ENCODE results near the gene CLPTM1L.

The CLPTM1L gene, protein sequence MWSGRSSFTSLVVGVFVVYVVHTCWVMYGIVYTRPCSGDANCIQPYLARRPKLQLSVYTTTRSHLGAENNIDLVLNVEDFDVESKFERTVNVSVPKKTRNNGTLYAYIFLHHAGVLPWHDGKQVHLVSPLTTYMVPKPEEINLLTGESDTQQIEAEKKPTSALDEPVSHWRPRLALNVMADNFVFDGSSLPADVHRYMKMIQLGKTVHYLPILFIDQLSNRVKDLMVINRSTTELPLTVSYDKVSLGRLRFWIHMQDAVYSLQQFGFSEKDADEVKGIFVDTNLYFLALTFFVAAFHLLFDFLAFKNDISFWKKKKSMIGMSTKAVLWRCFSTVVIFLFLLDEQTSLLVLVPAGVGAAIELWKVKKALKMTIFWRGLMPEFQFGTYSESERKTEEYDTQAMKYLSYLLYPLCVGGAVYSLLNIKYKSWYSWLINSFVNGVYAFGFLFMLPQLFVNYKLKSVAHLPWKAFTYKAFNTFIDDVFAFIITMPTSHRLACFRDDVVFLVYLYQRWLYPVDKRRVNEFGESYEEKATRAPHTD

DNA sequence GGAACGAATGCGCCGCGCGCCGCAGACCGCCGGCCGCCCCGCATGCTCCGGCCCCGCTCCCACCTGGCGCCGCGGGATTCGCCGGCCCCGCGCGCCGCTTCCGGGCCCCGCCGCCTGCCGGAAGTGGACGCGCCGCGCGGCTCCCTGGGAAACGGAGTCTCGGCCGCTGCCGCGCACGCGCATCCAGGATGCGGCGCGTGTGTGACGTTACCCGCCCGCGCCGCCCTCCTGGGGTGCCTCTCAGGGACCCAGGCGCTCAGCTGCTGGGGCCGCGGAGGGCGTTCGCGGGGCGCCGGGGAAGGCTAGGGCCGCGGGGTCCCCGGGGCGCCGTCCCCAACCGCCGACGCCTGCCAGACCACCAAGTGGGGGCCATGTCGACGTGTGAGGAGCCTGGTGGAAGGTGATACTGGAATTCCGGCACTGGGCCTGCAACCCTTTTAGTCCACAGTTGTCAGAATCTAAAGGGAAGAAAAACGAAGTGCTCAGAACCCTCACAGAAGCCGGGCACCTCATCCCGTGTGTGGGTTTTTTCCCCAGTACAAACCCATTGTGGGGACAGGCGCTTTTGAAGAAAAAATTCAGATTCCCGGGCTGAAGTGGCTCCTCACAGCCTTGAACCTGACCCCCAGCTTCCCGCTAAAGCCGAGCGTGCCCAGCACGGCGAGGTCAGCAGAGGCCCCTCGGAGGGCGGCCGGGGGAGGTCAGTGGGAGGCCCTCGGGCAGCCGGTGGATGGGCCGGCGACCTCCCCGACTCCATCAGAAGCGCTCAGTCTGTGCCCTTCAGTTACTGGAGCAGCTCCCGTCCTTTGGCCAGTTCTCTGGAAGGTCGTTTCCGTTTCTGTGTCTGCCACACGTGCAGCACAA, at the start of gene CLPTM1L:
TSS of gene CLPTM1L (minus strand) at position 125 of the 864 bp plus-strand sequence. CDS start 258 bp downstream, outside the sequence.
- peak; percentile 97 for DNase-seq (ENCODE audit: low read depth, low spot score)

DNA sequence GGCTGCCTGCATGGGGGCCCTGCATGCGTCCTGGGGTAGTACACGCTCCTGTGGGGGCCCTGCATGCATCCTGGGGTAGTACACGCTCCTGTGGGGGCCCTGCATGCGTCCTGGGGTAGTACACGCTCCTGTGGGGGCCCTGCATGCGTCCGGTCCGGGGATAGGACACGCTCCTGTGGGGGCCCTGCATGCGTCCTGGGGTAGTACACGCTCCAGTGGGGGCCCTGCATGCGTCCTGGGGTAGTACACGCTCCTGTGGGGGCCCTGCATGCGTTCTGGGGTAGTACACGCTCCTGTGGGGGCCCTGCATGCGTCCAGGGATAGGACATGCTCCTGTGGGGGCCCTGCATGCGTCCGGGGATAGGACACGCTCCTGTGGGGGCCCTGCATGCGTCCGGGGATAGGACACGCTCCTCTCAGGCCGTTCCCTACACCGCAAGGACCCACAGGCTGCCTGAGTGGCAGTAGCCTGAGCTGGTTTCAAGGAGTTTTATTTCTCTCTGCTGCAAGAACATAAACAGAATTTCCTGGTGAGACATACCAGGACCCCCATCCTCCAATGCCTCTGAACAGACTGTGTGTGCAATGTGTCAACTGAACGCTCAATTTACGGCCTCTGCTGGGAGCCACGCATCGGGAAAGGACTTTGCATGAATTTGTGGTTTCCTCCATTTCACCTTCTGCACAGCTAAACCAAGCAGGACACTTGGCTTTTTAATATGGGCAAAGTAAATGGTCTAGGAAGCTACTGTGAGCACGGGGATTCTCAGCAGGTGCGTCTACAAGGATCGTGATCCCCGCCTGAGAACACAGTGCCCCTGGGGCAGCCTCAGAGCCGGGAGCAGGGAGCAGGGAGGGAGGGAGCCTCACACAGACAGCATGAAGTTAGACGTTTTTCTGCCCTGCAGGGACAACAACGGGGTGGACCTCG, 48.9 kb upstream of the CLPTM1L start:
- DNase-seq (ENCODE audit: low read depth, low spot score), result no peak

DNA sequence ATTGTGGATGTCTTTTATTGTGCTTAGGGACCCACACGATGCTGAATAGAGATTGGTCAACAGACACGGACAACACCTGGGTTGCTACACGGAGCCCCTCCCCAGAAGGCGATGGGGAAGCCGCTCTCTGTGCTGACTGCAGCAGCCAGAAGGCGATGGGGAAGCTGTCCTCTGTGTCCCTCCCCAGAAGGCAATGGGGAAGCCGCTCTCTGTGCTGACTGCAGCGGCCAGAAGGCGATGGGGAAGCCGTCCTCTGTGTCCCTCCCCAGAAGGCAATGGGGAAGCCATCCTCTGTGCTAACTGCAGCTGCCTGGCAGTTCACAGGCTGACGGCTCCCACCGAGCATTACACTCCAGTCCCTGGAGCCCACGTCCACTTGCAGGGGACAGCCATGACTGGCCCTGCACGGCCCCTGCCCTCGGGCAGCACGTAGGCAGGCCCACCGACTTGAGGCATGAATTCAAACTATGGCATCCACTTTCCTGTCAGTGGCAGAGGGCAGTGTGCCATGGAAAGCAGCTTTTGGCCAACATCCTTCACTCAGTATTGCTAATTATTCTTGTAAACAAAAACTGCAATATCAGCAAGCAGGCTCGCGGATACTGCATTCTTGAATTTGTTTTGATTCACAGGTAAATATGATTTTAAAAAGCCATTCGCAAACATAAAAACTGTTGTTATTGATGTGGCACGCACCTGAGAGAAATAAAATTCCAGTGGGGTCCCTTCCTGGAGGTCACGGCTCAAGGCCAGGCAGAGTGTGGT, 48.1 kb upstream of the CLPTM1L start:
- DNase-seq (ENCODE audit: low read depth, low spot score), result no peak

DNA sequence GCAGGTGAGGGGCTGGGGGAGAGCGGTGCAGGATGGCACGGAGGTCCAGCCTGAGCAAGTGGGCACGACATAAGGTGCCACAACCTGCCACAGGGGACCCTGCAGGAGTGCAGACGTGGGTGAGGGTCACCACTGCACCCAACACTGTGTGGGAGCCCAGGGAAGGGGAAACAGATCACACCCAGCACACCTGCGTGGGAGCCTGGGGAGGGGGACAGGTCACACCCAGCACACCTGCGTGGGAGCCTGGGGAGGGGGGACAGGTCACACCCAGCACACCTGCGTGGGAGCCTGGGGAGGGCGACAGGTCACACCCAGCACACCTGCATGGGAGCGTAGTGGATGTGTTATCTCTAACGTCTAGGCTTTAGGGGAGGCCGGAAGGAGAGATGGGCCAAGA, 47.4 kb upstream of the CLPTM1L start:
- no peak for DNase-seq (ENCODE audit: low read depth, low spot score)

DNA sequence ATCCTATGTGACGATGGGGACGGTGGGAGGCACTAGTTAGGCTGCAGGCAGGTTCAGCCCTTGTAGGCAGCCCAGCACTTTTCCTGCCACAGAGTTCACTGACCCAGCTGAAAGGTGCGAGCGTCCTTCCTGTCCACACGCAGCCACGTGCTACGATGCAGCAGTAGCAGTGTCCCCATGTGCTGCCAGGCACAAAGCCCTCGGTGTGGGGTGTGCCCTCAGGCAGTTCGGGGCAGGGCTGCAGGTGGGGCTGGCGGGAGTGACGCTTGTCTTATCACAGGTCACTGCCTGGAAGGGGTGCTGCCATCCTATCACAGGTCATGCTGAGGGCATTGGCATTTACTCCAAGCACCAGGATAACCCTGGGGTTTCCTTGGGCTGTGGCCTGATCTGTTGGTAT, 46.8 kb upstream of the CLPTM1L start:
- no peak for DNase-seq (ENCODE audit: low read depth, low spot score)

DNA sequence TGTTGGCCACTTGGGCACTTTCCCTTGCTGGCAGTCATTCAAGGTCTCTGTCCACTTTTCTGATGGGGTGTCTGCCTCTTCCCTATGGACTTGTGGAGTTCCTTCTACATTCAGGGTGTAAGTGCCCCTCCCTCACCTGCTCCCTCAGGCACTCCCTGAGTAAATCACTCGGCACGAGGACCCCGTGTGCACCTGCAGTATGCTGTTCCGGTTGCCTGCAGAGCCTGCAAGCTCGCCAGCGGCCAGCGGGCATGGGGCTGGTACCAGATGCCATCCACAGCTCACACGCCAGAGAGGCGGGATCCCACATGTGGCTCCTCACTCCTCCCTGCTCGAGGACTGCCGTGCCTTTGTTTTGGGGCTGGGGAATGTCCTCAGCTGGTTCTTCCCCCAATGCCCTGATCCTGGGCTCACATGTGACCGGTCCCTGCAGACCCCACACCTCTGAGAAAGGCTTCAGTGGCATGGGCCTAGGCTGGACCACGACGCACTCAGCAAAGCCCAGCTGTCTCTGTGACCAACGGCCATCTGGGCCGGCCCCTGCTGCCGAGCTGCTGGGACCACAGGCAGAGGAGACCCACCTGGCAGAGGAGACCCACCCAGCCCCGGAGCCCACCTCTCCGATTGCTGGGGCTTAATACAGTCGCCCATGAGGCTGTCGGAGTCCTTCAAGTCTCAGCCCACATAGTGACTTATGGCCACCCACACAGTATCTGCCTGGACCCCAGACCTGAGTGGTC, 46.1 kb upstream of the CLPTM1L start:
- no peak for DNase-seq (ENCODE audit: low read depth, low spot score)

DNA sequence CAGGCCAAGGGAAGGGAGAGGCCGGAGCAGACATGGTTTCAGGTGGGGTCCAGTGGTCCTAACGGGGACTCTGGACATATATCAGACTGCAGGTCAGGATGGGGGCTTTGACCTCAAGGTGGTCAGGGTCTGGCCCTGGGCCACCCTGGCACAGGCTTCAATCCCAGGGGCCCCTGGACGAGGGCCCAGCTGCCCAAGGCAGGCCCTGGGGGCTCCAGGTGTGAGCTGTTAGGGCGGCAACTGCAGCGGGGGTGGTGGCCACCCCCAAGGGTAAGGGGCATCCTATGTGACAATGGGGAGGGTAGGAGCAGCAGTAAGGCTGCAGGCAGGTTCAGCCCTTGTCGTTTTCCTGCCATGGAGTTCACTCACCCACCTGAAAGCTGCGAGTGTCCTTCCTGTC, 45.4 kb upstream of the CLPTM1L start:
- DNase-seq (ENCODE audit: low read depth, low spot score), result no peak

DNA sequence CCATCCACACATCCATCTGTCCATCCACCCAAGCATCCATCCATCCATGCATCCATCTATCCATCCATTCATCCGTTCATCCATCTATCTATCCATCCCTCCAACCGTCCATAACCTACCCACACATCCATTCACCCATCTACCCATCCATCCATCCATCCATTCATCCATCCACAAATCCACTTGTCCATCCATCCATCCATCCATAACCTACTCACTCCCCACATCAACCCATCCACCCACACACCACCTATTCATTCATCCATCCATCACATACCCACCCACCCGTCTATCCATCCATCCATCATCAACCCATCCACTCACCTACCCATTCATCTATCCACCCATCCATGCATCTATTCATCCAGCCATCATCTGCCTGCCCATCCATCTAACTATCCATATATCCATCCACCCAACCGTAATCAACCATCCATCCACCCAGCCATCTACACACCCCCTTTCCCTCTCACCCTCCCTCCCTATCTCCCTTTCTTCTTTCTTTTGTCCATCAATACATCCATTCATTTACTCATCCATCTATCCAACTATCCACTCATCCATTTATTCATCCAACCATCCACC, 43.6 kb upstream of the CLPTM1L start:
- no peak for DNase-seq (ENCODE audit: low read depth, low spot score)

DNA sequence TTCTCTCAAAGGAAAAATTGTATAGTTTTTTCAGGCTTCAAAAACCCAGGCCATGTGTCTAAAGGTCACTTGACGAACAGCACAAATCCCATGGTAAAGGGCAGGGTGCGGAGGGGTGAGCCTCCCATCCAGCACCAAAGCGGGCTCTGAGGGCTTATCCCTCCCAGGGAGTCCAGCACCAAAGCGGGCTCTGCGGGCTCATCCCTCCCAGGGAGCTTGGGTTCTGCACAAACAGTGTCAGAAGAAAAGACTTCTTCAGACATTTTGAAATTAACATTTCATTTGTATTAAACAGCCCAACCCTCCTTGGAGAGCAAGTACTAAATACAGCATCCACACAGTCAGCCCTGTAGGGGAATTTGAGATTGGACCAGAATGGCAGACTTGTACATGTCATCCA, 43.0 kb upstream of the CLPTM1L start:
- DNase-seq (ENCODE audit: low read depth, low spot score), result no peak

DNA sequence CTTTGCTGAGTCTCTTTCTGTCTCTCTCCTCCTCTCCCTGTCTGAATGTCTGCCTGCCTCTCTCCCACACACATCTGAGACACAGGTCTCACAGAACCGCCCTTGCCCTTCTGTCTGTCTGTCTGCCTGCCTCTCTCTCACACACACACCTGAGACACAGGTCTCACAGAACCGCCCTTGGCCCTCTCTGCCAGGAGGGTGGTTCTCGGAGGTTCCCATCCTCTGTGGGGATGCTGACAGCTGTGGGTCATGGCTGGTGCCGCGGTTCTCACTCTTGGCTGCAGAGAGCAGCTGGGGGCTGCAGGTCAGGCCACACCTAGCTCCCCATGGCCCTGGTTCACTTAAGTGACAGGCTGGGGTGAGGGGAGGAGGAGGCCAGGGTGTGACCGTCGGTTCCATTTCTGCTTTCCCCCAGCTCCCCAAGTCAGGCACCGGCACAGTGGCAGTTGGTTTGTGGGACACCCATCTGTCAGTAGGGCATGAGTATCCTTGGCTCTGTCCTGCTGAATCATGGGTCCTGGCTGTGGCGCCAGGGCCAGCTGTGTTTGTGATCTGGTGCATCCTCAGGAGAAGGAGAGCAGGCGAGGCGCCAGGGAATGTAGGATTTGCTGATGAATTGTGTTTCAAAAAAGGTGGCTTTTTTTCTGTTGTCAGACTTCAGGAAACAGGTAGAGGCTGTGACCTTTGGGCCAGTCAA, 42.3 kb upstream of the CLPTM1L start:
- no peak for DNase-seq (ENCODE audit: low read depth, low spot score)

DNA sequence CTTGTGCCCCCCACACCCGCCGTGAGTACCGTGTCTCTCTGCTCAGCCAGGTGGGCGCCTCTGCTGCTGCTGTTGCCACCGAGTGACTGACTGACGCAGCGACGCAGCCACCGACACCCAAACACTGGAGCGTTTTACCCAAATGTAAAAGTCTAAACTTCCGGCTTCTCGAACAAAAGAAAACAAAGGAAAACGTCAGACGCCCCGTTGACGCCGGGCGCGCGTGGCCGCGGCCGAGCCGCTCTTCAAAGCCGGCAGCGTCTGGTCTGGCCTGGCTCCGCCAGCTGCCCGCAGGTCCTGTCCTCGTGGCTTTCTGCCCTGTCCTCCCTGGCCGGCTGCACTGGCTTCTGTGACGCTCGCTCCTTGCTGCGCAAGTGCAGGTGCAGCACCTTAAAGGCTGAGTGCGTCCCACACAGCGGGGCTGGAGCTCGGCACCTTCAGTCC, 41.4 kb upstream of the CLPTM1L start:
- peak; percentile 55 for DNase-seq (ENCODE audit: low read depth, low spot score)

DNA sequence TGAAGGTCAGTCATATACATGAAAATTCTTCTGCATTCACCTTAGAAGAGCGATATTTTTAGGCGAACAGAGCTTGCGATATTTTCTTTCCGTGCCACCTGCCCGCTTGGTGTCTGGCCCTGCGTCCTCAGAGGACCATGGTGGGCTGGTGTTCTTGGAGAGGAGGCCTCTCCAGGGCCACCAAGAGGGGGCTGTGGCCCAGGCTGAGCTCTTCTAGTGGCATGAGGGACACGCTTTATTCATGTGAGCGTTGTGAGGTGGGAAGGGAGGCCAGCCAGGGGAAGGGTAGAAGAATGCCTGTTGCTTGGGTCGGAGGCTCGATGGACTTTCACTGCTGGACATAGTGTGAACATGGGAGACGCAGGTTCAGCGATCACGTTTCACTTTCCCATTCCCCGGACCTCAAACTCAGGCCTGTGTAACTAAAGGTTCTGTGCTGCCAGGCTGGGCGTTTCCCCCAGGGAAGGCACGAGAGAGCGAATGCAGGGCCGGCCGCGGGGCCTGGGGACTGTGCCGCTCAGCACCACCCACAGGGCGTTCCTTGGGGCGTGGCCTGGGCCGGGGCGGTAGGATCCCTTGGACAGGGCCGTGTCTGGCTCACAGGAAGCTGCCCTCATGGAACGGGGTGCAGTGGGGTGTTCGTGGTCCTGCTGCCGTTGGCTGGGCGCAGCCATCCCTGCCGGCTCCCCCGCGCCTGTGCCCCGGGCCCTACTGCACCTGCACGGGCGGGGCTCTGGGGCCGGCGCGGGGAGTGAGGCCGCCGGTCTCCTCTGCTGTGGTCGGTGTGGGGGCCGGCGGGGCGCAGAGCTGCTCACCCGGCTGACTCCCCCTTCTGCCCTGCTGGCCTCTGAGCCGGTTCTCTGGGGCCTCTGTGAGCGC, 40.7 kb upstream of the CLPTM1L start:
- DNase-seq (ENCODE audit: low read depth, low spot score), result peak; percentile 64

DNA sequence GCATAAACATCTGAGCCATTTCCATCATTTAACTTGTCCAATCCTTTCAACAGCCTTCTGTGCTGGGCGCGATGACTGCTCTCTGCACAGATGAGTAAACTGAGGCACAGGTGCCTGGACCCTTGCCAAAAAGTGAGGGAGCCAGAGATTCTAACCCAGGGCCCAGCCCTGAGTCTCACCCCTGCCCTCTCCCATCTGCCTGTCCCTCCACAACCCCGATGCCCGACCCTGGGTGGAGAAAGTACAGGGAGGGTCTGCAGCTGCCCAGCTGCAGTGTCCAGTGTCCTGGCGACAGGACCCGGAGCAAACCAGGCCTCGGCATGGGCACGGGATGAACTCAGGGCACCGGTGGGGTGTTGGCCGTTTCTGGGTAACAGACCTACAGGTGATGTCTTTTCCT, 39.6 kb upstream of the CLPTM1L start:
- DNase-seq (ENCODE audit: low read depth, low spot score), result no peak

DNA sequence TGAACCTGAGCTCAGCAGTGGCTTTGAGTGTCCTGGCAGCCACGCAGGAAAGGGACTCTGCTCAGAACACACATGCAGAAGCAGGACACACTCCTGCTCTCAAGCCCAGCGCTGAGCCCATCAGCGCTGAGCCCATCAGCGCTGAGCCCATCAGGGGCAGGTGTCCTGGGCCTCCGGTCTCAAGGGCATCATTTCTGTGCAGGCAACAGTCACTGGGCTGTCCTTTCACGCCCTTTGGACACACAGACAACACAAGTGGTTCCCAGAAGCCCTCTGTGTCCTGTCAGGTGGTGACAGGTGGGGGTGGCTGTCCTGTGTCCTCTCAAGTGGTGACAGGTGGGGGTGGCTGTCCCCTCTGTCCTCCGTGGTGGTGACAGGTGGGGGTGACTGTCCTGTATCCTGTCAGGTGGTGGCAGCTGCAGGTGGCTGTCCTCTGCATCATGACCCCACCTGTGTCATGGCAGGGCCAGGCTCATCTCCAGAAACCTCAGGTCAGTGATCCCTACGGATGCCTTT, 39.0 kb upstream of the CLPTM1L start:
- no peak for DNase-seq (ENCODE audit: low read depth, low spot score)

DNA sequence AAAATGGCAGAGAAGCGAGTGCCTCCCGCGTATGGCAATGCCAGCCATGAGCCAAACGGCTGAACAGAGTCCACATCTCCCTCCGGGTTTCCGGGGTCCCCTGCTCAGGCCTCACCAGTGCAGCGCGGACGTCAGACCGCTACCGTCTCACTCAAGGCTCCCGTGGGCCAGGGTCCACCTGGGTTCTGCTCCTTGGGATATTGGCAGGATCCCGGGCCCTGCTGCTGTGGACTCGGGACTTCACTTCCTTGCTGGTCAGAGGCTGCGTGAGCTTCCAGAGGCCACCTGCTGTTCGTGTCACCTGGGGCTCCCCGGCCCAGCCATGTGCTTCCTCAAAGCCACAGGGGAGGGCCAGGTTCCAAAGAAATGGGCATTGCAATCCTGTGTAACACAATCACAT, 38.4 kb upstream of the CLPTM1L start:
- DNase-seq (ENCODE audit: low read depth, low spot score), result no peak

DNA sequence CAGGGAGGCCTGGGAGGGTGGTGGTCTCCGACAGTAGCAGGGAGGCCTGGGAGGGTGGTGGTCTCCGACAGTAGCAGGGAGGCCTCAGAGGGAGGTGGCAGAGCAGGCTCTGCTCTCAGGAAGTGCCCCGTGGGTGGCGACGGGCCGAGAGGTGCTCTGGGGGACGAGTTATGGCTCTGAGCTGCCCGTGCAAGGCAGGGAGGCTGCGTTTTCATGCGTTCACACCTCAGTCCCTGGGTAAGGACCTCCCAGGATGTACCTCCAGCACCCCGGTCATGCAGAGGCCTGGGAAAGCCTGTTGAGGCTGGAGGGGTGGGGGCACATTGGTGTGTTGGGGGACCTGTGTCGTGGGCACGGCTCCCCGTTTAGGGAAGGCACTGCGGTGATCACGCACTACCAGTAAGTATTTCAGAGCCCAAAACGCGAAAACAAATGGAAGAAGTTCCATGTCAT, 37.4 kb upstream of the CLPTM1L start:
- DNase-seq (ENCODE audit: low read depth, low spot score), result no peak

Data from astrocyte of the hippocampus (primary cell).